Adrenal gland (tissue), 5 donors: ENCODE results near the gene GRIK1.

Source experiments
- POLR2A ChIP-seq, 2 donors: fragments of 450-650 bp; IDR thresholded peaks; one replicate each; pipeline ENCODE4 v1.6.1; 2017; ENCODE audit warnings: antibody characterized with exemption in 2 of 2, mild to moderate bottlenecking in 2 of 2, moderate library complexity in 1 of 2
- TF ChIP-seq, protein P1 (sequence below), 6 experiments: fragments of 450-650 bp in 4 of 6; fragments of 200-600 bp in 2 of 6; sonication (generic) in 1 of 6; IDR thresholded peaks; 1 replicate in 5 of 6; 2 replicates in 1 of 6; pipeline versions ENCODE4 v1.5.1 to v1.8.0; 2016 to 2021; ENCODE audit warnings: antibody characterized with exemption in 6 of 6, mild to moderate bottlenecking in 2 of 6, moderate library complexity in 1 of 6
- donor health status: DM: no; HTN: no; CAD: no.

DNA sequence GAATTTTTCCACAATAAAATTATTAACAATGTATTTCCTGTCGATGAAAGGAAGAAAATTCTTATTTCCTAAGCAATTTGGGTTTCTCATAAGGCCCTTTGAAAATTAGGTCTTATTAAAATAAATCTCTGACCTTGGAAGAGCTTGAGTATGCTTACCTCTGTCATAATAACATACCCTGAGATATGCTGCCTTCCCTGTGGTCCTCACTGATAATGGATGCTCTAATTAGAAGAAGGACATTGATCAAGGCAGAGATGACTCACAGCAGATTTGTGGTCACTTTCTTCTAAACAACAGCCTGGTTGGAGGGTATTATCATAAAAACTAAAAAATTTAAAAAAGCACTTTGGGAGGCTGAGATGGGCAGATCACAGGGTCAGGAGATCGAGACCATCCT lies 217.8 kb downstream of the GRIK1 start:
- TF ChIP-seq POLR2A (IDR thresholded peaks at IDR 0.05), result no peak
- TF ChIP-seq, protein P1, sequence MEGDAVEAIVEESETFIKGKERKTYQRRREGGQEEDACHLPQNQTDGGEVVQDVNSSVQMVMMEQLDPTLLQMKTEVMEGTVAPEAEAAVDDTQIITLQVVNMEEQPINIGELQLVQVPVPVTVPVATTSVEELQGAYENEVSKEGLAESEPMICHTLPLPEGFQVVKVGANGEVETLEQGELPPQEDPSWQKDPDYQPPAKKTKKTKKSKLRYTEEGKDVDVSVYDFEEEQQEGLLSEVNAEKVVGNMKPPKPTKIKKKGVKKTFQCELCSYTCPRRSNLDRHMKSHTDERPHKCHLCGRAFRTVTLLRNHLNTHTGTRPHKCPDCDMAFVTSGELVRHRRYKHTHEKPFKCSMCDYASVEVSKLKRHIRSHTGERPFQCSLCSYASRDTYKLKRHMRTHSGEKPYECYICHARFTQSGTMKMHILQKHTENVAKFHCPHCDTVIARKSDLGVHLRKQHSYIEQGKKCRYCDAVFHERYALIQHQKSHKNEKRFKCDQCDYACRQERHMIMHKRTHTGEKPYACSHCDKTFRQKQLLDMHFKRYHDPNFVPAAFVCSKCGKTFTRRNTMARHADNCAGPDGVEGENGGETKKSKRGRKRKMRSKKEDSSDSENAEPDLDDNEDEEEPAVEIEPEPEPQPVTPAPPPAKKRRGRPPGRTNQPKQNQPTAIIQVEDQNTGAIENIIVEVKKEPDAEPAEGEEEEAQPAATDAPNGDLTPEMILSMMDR (IDR thresholded peaks at IDR 0.05), result no peak
